ENCODE data around the gene IL6ST.

IL6ST gene

DNA sequence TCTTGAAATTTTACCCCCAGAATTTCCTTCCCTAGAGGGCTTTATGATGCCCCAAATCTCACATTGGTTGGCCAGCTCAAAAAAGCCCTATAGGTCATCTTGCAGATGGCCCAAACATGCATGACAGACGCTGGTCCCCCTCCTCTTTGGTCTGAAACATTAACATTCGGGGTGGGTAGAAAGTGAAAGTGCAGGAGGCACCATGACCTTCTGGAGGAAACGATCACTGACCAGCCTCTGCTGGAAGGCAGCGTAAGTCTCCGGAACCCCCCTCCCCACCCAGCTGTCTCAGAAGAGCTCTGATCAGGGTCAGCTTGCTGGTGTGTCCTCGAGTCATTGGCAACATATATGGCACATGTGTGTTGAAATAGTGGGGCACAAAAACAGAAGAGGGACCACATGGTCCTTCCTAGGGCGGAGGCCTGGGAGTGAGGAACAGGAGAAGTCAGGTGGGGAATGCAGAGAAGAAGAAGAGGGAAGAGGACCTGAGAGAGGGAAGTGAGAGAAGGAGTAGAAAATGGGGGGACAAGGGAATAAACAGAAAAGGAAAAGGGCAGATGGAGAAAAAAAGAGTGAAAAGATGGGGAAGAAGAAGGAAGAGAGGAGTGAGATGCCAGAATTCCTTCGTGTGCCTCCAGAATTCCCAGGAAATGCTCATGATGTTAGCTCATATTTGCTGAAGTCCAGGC lies 97.4 kb downstream of the IL6ST start:
- TF ChIP-seq, protein P1, sequence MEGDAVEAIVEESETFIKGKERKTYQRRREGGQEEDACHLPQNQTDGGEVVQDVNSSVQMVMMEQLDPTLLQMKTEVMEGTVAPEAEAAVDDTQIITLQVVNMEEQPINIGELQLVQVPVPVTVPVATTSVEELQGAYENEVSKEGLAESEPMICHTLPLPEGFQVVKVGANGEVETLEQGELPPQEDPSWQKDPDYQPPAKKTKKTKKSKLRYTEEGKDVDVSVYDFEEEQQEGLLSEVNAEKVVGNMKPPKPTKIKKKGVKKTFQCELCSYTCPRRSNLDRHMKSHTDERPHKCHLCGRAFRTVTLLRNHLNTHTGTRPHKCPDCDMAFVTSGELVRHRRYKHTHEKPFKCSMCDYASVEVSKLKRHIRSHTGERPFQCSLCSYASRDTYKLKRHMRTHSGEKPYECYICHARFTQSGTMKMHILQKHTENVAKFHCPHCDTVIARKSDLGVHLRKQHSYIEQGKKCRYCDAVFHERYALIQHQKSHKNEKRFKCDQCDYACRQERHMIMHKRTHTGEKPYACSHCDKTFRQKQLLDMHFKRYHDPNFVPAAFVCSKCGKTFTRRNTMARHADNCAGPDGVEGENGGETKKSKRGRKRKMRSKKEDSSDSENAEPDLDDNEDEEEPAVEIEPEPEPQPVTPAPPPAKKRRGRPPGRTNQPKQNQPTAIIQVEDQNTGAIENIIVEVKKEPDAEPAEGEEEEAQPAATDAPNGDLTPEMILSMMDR (IDR thresholded peaks at IDR 0.05; ENCODE audit: control extremely low read depth, extremely low read depth, low read depth, missing control alignments) = no peak
- no peak for DNase-seq (ENCODE audit: extremely low spot score)
- POLR2A ChIA-PET = no interaction called here
- CTCF ChIA-PET = interaction anchor here (1.3 kb wide), 1 partner anchor 68 kb away, joined by 3 read pairs; no protein-coding TSS in a partner anchor

DNA sequence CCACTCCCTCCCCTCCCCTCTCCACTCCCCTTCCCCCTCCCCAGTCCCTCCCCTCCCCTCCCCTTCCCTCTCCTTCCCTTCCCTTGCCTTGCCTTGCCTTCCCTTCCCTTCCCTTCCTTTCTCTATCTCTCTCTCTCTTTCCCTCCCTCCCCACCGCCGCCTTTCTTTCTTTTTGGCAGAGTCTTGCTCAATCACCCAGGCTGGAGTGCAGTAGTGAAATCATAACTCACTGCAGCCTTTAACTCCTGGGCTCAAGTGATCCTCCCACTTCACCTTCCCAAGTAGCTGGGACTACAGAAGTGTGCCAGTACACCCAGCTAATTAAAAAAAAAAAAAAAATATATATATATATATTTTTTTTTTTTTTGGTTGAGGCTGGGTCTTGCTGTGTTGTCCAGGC lies 98.1 kb downstream of the IL6ST start:
- TF ChIP-seq, protein P1 (IDR thresholded peaks at IDR 0.05; ENCODE audit: control extremely low read depth, extremely low read depth, low read depth, missing control alignments) = no peak
- POLR2A ChIA-PET = no interaction called here
- DNase-seq (ENCODE audit: extremely low spot score) = no peak
- CTCF ChIA-PET = interaction anchor here (1.3 kb wide), 1 partner anchor 68 kb away, joined by 3 read pairs; no protein-coding TSS in a partner anchor

DNA sequence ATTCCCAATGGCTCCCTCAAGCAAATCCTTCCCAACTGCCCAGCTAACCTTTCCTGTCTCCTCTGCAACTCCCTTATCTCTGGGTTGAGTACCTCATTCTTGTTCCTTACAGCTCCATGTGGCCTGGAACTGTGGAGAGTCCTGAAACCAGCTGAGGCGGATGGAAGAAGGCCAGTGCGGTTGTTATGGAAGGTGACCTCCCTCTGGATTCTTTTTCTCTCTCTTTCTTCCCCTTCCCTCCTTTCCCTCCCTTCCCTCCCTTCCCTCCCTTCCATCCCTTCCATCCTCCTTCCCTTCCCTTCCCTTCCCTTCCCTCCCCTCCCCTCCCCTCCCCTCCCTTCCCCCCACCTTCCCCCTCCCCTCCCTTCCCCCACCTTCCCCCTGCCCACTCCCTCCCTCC lies 98.5 kb downstream of the IL6ST start:
- ChIA-PET CTCF (no interaction called here), POLR2A (no interaction called here)
- DNase-seq (ENCODE audit: extremely low spot score) = no peak
- TF ChIP-seq, protein P1 (IDR thresholded peaks at IDR 0.05; ENCODE audit: control extremely low read depth, extremely low read depth, low read depth, missing control alignments) = no peak

DNA sequence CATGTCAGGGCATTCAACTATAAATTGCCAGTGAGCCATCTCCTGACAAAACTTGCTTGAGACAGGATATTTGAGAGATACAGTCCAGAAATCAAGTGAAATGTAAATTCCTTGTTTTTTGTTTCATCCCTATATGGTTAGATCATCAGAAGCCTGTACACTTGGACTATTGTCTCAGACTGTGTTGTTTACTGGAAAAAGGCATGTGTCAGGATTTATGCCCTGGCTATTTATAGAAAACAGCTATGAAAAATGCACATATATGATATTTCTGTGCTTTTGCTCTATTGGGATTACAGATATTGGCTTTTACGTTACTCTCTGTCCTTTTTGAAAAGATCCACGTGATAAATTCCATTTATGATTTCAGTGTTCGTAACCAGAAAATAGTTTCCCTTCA lies 99.4 kb downstream of the IL6ST start:
- ChIA-PET POLR2A (no interaction called here), CTCF (no interaction called here)
- DNase-seq (ENCODE audit: extremely low spot score) = no peak
- TF ChIP-seq, protein P1 (IDR thresholded peaks at IDR 0.05; ENCODE audit: control extremely low read depth, extremely low read depth, low read depth, missing control alignments) = no peak

DNA sequence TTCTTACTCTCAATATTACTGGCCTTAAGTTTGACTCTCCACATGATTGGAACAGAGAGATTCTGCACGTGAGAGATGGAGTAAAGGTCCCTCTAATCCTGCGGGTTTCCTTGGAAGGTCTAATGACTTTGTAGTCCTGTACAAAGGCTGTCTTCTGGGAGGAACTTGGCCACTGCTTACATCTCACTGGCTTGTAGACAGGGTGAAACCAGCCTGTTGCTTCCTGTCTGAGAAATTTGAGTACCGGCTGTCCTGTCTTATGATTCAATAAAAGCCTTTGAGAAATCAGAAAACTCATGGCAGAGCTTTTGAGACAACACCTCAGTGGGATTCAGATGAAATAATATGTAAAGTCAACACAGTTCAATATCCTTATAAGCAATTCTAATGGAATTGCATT lies 100.6 kb downstream of the IL6ST start:
- POLR2A ChIA-PET = no interaction called here

DNA sequence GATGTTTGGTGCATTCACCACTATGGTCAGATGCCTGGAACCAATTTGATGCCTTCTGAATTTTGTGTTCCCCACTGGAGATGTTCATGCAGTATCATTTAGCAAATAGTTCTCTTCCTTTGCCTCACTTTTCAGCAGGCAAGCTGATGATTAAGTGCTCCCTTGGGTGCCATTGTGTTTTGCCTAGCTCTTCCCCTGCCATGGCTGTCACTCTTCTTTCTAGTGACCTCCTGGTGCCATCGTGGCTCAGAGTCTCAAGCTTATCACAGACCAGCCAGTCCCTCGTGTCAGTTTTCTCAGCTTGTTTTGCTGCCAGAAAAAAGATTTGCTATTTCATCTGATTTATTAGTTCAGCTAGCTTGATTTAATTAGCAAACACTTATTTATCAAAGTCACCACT lies 102.3 kb downstream of the IL6ST start:
- no peak for DNase-seq (ENCODE audit: extremely low spot score)
- ChIA-PET CTCF (no interaction called here), POLR2A (no interaction called here)
- TF ChIP-seq, protein P1 (IDR thresholded peaks at IDR 0.05; ENCODE audit: control extremely low read depth, extremely low read depth, low read depth, missing control alignments) = no peak

More for the DNA sequence above, 100.6 kb downstream of the IL6ST start:
- DNase-seq (ENCODE audit: extremely low spot score) = no peak
- TF ChIP-seq, protein P1 (IDR thresholded peaks at IDR 0.05; ENCODE audit: control extremely low read depth, extremely low read depth, low read depth, missing control alignments) = no peak
- CTCF ChIA-PET = no interaction called here

All from GM10248 (cell line).